Stimulated activated CD4-positive, alpha-beta T cell treated with anti-CD3 and anti-CD28 coated beads, Interleukin-4, amount 100 ng/mL, for 24 hours (primary cell): ENCODE results near the gene ADIPOR2.

Experiments used
- DNase-seq: peaks from one replicate; pipeline ENCODE4 v3.0.0-alpha.2; 2020

ADIPOR2 gene

GRCh38 chr12:1690578-1691122 lies at the start of gene ADIPOR2:
ADIPOR2 (plus strand) TSS chr12:1691070; CDS start chr12:1754344, 63,274 bp downstream.
- DNase-seq, result peak; percentile 95

GRCh38 chr12:1642513-1642912 lies 48.4 kb upstream of the ADIPOR2 start:
- no peak for DNase-seq

- DNase-seq, result no peak
These were observed 47.8 kb upstream of the ADIPOR2 start for GRCh38 chr12:1643043-1643442.

- DNase-seq, result no peak
These were observed 46.9 kb upstream of the ADIPOR2 start for GRCh38 chr12:1643905-1644533.

GRCh38 chr12:1644534-1645438 lies 46.1 kb upstream of the ADIPOR2 start:
- DNase-seq, result no peak

- DNase-seq, result no peak
These were observed 45.1 kb upstream of the ADIPOR2 start for GRCh38 chr12:1645819-1646218.

- DNase-seq, result no peak
These were observed 44.1 kb upstream of the ADIPOR2 start for GRCh38 chr12:1646569-1647284.

- no peak for DNase-seq
These were observed 43.6 kb upstream of the ADIPOR2 start for GRCh38 chr12:1647285-1647669.

GRCh38 chr12:1650260-1650977 lies 40.5 kb upstream of the ADIPOR2 start:
- no peak for DNase-seq

- no peak for DNase-seq
These were observed 39.9 kb upstream of the ADIPOR2 start for GRCh38 chr12:1650978-1651361.

GRCh38 chr12:1651946-1652345 lies 38.9 kb upstream of the ADIPOR2 start:
- DNase-seq, result no peak

GRCh38 chr12:1655225-1655788 lies 35.6 kb upstream of the ADIPOR2 start:
- no peak for DNase-seq

- no peak for DNase-seq
These were observed 34.0 kb upstream of the ADIPOR2 start for GRCh38 chr12:1656902-1657301.

GRCh38 chr12:1657688-1658087 lies 33.2 kb upstream of the ADIPOR2 start:
- no peak for DNase-seq

- DNase-seq, result peak; percentile 41
These were observed 30.3 kb upstream of the ADIPOR2 start for GRCh38 chr12:1660304-1661187.

- DNase-seq, result peak; percentile 77
These were observed 29.1 kb upstream of the ADIPOR2 start for GRCh38 chr12:1661553-1662335.

GRCh38 chr12:1662761-1663439 lies 28.0 kb upstream of the ADIPOR2 start:
- DNase-seq, result peak; percentile 18

GRCh38 chr12:1663440-1664132 lies 27.3 kb upstream of the ADIPOR2 start:
- no peak for DNase-seq

GRCh38 chr12:1665366-1665765 lies 25.5 kb upstream of the ADIPOR2 start:
- no peak for DNase-seq
